ENCODE data around the gene ICA1L.

ICA1L gene

DNA sequence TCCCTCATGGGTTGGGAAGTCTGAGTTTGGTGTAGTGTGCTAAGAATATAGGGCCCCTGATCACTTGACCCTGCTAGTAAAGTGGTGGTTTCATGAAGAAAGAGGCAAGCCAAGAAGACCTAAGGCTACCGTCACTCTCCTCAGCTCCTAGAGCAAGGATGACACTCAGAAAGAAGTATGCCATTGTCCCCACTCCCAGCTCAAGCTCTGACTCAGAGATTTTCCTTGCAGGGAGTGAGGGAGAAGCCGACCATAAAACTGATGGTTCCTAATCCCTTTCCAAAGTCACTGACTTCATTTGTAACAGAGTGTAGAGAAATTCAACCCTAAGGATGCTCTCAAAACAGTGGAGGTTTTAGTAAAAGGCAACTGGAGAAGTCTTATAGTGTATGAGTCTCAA is 80.9 kb downstream of the ICA1L start:
- DNase-seq (ENCODE audit: extremely low read depth in 1 of 2, low read depth in 1 of 2): no peak

DNA sequence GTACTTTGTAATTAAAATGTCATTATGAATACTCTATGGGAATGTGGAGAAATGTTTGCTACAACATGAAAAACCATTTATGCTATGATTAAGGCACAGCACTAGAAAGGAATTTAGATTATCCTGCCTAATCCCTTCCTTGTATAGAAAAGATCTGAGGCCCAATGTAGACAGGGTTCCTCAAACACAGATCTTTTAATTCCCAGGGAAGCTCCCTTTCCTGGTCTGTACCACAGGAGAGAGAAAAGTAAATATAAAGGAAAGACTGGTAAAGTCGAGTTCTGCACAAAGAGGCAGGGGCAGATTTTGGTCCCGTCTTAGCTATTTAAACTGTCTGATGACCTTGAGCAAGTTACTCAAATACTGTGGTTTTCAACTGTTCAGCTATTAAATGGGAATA is 84.7 kb downstream of the ICA1L start:
- DNase-seq (ENCODE audit: extremely low read depth in 1 of 2, low read depth in 1 of 2): no peak

DNA sequence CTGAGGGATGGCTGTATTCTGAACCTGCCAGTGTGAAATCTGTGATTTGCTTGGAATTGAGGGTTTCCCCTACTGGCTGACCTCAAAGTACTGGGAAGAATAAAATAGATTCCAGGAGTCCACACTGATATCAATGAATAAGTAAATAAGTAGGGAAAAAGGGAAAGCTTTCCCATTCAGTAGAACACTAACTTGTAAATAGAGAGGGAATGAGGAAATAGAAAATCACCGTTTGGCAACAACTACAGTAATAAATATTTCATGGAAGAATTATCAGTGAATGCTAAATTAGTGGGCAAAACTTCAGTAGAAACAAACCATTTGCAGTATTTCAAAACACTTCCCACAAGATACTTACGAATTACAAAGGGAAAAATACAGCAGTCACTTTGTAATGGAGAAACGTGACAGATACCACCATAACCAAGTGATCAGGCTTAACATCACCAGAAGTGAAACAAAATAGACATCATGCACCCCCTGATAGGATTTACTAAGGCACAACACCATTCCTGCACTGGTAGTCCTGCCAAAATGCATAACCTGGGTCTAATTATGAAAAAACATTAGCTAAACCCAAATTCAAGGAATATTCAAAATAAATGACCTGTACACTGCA is 88.5 kb downstream of the ICA1L start:
- no peak for DNase-seq (ENCODE audit: extremely low read depth in 1 of 2, low read depth in 1 of 2)

DNA sequence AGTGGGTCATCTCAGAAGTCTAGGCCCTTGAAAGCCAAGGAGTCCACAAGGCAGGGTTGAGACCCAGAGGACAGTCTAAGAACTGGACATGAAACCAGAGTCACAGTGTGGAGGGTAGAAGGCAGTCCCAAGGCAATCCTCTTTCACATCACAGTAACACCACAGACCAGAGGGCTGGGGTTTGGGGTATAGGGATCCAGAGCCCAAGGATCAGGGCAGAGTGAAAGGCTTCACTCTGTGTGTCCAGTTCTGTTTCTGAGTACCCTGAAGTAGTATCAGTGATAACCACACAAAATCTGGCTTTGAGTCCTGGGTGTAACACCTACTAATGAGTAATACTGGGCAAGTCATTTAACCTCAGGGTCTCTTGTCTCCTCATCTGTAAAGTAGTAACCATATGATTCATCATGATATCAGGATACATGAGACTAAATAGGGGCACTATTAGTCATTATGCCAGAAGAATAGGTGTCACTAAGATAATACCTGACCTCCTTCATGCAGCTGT is 91.0 kb downstream of the ICA1L start:
- no peak for DNase-seq (ENCODE audit: extremely low read depth in 1 of 2, low read depth in 1 of 2)

DNA sequence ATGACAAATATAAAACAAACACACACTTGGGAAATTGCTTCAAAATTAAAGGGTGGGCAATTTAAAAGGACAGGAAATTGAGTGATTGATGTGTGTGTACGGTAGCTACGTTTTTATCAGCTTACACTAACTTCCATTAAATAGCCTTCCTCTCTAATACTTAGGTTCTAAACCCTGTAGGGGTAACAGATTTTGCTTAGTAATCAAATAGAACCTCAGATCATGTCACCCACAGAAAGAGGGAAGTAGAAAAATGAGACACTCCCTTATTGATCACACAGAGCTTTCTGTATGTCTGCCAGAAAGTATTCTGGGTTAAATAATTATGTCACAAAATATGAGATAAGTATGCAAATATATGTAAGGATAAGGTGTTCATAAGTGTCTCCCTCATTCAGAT is 93.3 kb downstream of the ICA1L start:
- DNase-seq (ENCODE audit: extremely low read depth in 1 of 2, low read depth in 1 of 2): no peak

DNA sequence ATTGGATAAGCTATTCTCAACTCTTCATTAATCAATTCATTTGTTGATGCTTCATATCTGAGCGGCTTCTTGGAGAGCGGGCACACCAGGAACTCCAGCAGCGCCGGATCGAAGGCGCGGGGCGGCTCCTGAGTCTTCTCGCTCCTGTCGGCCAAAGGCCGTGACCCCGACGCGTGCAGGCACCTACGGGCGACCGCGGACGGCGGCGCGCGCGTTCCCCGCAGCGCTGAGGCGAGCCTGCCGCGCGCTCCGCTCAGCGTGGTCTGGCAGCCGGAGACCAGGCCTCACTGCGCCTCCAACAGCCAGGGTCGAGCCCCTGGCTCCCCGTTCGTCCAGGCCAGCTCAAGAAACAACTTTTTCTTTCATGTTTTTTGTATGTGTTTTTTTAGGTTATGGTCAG is 97.5 kb downstream of the ICA1L start:
- no peak for DNase-seq (ENCODE audit: extremely low read depth in 1 of 2, low read depth in 1 of 2)

DNA sequence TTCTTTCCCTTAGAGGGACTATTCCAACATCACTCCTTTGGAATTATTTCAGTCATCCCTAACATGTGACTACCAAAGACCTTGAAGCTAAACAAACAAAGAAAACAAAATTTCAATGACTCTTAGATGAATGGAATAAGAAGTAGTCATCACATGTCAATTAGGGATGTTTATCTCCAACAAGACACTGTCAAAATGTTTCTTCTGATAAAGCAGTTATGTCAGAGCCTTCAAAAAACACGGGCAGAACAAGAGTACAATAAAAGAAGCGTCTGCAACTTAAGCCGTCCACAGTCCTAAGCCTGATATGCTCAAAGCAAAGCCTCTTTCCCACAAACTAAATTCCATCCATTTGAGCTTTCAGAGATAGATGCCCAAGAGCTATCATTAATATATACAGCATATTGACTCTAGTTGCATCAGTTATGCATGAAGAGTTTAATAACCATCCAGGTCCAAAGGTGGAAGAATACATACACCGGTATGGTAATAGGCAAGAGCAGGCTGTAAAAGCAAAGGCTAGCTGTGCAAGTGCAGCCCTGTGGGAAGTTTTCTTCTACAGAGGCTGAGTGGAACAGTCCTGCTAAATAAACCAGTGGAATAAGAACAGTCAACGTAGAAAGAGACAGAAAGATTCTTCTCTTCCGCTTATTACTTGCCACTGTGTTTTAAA is 98.1 kb downstream of the ICA1L start:
- DNase-seq (ENCODE audit: extremely low read depth in 1 of 2, low read depth in 1 of 2): no peak

DNA sequence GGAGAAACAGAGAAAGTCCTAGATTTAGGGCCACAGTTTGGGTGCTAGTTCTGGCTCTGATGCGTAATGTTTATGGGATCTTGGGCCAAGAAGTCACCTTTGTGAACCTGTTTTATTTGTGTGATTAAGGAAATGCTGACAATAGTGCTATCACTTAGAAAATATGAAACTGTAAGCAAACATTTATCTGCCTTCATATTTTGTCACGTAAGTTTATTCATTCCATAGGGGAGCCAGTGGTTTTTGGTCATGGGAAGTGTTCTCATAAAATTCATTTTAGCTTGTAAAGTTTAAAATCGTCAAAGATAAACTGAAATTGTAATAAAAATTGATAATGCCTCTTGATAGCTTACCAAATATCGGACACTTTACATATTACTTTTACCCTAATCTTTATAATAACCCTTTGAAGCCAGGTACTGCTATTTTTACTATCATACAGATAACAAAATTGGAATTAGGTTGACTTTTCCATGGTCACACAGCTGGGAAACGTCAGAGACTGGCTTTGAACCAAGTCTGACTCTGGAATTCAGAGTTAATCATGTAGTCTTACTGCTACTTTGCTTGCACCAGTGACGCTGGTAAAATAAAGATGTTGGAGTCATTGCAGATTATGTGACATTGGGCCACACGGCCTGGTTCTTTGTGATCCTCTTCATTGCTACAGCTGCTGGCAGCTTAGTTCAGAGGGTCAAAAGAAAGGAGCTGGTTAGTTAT is 99.7 kb downstream of the ICA1L start:
- no peak for DNase-seq (ENCODE audit: extremely low read depth in 1 of 2, low read depth in 1 of 2)

DNA sequence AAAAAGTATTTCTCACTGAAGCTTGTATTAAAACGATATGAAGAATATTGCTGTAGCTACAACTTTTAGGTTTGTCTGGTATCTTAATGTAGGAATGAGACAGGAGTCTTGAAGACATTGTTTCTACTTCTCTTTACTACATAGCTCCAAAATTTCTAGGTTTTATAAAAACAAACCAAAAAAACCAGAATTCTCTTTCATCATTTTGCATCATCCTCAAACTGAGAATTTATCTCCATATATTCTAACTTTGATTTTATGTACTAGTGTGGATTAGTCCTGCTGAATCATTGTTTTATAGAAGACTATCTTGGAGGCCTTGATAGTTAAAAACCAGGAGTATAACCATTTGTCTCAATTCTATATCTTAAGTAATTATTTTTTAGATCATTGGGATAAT is 100.2 kb downstream of the ICA1L start:
- no peak for DNase-seq (ENCODE audit: extremely low read depth in 1 of 2, low read depth in 1 of 2)

DNA sequence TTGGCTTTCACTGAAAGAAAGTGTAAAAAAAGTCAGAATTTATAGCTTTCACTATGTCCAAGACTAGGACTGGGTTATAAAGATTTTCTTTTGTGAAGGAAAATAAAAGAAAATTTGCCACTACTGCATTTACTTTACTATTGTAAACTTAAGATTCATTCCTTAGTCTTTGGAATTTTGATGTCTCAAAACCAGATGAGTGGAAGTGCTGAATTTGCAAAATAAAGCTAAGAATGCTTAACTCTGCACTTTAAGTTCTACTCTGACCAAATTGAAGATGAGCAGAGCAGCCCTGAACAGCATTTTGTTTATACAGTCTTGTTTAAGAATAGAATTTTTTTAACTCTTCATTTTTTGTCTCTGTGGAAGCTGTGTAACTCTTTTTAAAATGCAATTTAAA is 102.4 kb downstream of the ICA1L start:
- DNase-seq (ENCODE audit: extremely low read depth in 1 of 2, low read depth in 1 of 2): no peak

DNA sequence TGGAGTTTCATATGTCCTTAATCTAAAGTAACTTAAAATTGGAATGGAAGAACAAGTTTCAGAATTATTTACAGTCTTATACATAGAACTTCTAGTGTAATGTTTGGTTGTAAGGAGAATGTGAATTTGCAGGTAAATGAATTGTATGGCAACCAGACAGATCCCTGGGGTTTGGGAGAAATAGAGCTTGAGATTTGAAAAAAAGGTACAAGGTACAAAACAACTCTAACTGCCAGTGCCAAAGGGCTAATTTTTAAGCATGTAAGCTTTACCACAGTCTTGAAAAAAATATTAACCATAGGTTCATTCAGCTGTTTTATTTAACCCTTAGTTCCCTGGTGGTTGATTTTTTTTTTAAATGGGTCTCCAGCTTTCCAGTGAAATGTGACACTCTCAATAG is 103.3 kb downstream of the ICA1L start:
- DNase-seq (ENCODE audit: extremely low read depth in 1 of 2, low read depth in 1 of 2): no peak

DNA sequence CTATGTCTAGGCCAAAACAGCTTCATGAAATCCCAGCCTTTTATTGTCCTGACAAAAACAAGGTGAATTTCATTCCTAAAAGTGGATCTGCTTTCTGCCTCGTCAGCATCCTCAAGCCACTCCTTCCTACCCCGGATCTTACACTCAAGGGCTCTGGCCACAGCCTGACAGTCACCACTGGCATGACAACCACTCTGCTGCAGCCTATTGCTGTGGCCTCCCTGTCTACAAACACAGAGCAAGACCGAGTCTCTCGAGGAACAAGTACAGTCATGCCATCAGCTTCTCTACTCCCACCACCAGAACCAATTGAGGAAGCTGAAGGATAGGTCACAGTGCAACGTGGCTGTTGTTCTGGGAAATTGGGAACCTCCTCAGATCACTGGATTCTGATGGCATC is 106.1 kb downstream of the ICA1L start:
- DNase-seq (ENCODE audit: extremely low read depth in 1 of 2, low read depth in 1 of 2): no peak

DNA sequence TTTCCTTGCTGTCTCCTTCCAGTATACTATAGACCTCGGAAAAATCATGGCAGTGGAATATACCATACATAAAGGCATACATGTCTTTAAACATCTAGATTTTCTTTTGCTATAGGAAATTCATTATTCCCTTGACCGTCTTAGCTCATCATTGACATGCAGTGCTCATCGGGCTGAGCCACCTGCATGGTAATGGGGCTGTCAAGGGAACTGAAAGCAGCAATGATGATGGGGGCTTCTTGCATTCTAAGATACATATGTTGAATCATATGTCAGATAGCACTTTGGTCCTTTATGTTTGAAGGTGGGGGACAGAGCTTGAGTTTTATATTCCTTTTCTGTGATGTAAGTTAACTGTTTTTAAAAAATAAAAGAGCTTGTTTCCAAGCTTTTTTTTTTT is 106.6 kb downstream of the ICA1L start:
- DNase-seq (ENCODE audit: extremely low read depth in 1 of 2, low read depth in 1 of 2): no peak

DNA sequence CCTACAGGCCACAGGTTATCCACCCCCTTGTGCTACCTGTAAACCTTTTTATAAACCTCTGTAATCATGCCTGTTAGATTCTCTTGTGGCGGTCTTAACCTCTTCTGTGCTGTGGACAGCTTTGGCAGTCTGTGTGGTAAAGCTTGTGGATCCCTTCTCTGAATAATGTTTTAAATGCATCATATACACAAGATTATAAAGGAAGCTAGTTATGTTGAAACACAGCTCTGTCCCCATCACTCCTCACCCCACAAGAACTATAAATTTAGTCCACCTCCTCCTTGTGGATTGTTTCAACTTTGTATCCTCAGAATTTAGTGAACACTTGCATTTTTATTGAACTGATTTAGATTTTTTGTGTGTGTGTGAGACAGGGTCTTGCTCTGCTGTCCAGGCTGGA is 107.7 kb downstream of the ICA1L start:
- DNase-seq (ENCODE audit: extremely low read depth in 1 of 2, low read depth in 1 of 2): no peak

DNA sequence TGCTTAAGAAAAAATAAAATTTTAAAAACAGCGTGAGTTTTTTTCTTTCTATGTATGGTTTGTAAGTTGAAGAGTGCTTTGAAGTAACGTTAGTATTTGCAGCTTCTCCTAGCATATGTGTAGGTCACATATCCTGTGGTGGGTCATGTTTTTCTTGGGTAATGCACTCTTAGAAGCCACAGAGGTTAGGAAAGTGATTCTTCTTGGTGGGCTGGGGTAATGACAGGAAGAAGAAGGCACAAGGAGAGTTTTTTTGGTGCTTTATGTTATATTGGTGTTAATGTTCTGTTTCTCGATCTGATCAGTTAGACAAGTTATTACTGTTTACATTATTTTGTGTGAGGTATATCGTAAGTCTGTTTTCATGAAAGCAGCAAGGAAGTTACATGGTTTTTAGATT is 109.0 kb downstream of the ICA1L start:
- DNase-seq (ENCODE audit: extremely low read depth in 1 of 2, low read depth in 1 of 2): no peak

DNA sequence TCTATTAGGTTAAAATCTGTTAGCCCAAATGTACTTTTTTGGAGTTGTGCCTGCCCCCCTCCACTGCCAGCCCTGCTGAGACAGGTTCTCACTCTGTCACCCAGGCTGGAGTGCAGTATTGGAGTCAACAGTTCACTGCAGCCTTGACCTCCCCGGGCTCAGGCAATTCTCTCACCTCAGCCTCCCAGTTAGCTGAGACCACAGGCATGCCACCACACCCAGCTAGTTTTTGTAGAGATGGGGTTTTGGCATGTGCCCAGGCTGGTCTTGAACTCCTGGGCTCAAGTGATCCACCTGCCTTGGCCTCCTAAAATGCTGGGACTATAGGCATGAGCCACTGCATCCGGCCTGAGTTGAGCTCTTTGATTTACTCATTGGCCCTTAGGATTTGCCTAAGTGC is 110.7 kb downstream of the ICA1L start:
- DNase-seq (ENCODE audit: extremely low read depth in 1 of 2, low read depth in 1 of 2): no peak

DNA sequence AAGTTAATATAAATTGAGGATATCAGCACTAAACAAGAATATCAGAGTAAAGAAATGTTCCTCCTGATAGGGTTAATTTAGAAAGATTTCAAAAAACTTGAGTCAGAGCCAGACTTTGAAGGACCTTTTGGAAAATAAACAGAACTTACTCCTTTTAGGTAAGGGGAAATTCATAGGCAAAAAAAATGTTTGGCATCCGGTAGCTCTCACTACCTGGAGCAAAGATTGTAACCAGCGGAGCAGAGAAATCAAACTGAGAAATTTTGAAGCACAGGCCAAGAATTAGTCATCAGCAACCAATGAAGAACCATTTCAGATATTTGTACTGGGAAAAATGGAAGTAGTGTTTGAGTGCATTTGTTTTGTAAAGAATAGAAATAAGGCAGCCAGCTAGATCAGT is 113.0 kb downstream of the ICA1L start:
- DNase-seq (ENCODE audit: extremely low read depth in 1 of 2, low read depth in 1 of 2): no peak

DNA sequence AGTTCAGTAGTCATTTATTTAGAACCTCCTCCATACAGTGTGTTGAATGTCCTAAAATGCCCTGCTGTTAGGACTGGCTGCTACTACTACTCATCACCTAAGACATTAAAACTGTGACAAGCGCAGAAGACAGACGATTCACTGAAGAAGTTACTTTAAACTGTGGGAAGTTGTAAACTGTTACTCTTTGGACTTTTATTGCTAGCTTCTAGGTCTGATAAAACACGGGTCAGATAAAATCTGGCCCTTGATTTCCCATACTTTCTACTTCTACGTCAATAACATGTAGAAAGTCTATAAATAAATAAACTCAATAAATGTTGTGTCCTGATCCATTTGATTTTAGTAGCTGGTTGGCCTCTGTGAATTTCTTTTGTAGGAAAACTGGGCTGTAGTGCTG is 113.4 kb downstream of the ICA1L start:
- DNase-seq (ENCODE audit: extremely low read depth in 1 of 2, low read depth in 1 of 2): no peak

DNA sequence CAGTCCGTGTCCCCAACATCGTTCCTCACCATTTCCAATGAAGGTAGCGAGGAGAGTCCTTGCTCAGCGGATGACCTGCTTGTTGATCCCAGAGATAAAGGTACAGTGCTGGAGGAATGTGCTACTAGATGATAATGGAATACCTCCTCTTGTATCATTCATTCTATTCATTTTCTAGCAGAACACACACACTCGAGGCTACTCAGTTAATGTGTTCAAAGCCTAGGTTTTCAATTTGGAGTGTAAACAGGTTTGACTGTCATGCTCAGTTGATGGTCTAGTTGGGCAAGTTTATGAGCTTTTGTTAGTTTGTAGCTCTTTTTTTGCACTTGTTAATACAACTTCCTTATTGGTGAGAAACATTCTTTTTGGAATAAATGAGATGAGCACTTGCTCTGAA is 114.2 kb downstream of the ICA1L start:
- DNase-seq (ENCODE audit: extremely low read depth in 1 of 2, low read depth in 1 of 2): no peak

DNA sequence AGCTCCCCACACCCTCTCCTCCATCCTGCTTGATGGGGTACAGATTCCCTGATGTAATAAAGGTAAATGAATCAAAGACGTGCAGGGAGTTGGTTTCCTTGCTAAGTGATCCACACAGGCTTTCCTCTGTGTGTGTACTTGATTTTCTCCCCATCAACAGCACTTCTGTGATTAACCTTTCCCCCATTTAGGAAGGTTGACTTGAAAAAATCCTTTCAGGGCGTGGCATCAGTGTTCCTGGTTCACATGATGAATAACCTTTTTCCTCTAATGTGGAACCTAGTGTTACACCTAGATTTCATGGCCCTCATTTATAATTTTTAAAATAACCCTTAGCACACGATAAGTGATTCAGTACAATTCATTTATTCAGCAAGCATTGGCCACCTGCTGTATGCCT is 115.0 kb downstream of the ICA1L start:
- DNase-seq (ENCODE audit: extremely low read depth in 1 of 2, low read depth in 1 of 2): no peak

DNA sequence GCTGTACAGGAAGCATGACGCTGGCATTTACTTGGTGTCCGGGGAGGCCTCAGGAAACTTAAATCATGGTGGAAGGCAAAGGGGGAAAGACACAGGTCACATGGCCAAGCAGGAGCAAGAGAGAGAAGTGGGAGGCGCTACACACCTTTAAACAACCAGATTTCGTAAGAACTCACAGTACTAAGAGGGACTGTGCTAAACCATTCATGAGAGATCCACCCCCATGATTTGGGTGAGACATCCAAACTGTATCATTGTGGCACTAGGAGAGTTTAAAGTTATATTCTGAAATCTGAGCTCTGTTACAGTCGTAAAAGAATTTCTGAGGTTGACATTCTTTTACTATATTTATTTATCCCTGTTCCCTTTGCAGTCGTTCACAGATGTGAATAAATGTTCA is 116.6 kb downstream of the ICA1L start:
- no peak for DNase-seq (ENCODE audit: extremely low read depth in 1 of 2, low read depth in 1 of 2)

DNA sequence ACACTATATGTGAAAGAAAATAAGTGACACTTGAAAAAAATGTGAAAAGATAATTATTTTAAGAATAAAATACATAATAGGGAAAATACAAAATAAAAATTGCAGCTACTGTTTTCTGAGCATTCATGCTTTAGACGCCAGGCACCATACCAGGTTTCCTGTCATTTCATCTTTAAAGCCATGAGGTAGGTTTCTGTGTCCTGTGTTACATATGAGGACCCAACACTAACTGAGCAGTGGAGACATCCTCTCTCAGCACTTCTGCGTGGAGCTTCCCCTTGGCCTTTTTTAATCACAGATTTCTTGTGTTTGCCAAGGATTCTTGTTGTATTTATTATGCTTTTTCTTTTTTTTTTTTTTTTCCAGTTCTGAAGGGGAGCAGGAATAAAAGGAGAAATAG is 119.5 kb downstream of the ICA1L start:
- DNase-seq (ENCODE audit: extremely low read depth in 1 of 2, low read depth in 1 of 2): no peak

Measured in activated CD8-positive, alpha-beta memory T cell treated with anti-CD3 and anti-CD28 coated beads for 1 hour (primary cell).